Hepatocyte (in vitro differentiated cells): ENCODE measurements around the gene NELL2.

Experiments used
- EZH2 ChIP-seq: fragments of 200-600 bp; sonication (generic); IDR thresholded peaks from 2 replicates; pipeline ENCODE4 v1.6.1; 2016; ENCODE audit warnings: antibody characterized with exemption, mild to moderate bottlenecking, borderline replicate concordance
- TF ChIP-seq, protein P1 (sequence below): fragments of 200-600 bp; sonication (generic); IDR thresholded peaks from 2 replicates; pipeline ENCODE4 v1.5.1; 2016; ENCODE audit warnings: antibody characterized with exemption, mild to moderate bottlenecking; ENCODE audit not compliant: poor library complexity

DNA sequence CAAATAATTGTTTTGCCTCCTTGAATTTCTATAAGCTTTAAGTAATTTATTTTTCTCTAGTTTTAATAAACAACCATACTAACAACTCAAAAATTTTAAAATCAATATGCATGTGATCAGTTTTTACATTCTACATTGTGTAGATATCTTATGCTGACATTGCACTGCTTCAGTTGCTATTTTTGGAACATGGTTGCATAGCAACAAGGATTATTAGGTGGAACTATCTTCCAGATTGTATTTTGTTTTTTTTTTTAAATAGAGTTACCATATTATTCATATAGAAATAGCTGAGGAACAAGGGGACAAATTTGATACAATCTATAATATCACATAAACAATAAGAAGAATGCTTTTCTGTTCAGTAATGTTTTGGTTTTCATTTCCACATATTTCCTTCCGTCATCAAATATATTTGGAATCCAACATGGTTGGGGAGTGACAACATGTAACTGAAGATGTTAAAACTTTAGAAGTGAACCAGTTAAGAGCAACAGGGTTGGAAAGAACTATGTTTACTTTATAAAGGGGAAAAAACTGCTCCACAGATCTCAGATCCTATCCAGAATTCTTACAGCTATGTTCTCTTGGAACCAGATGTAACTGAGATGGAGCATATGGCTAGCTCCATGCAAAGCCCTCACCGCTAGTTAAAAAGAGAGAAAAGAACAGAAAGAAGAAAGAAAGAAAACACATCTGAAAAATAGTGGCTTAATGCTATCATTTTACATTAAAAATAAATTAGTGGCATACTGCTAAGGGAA is 235.5 kb downstream of the NELL2 start:
- TF ChIP-seq EZH2, result no peak
- TF ChIP-seq, protein P1, sequence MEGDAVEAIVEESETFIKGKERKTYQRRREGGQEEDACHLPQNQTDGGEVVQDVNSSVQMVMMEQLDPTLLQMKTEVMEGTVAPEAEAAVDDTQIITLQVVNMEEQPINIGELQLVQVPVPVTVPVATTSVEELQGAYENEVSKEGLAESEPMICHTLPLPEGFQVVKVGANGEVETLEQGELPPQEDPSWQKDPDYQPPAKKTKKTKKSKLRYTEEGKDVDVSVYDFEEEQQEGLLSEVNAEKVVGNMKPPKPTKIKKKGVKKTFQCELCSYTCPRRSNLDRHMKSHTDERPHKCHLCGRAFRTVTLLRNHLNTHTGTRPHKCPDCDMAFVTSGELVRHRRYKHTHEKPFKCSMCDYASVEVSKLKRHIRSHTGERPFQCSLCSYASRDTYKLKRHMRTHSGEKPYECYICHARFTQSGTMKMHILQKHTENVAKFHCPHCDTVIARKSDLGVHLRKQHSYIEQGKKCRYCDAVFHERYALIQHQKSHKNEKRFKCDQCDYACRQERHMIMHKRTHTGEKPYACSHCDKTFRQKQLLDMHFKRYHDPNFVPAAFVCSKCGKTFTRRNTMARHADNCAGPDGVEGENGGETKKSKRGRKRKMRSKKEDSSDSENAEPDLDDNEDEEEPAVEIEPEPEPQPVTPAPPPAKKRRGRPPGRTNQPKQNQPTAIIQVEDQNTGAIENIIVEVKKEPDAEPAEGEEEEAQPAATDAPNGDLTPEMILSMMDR, result no peak
